ENCODE measurements around the gene CA14.

The CA14 gene

GRCh38 chr1:150309758-150310508 lies 52.4 kb downstream of the CA14 start:
- no peaks in the 10 kb centered on the region for H3K27me3 ChIP-seq (replicated peaks; ENCODE audit: insufficient read depth, low read length)
- no peaks in the 10 kb centered on the region for H3K9me2 ChIP-seq (replicated peaks; ENCODE audit: insufficient read depth, low read length)
- H3K9me3 ChIP-seq (replicated peaks; ENCODE audit: insufficient read depth, low read length) = no peaks in the 10 kb centered on the region
- no peak overlapping the region for H3K27ac ChIP-seq (ENCODE audit: low read length)
- TF ChIP-seq EZH2phosphoT487 (IDR thresholded peaks at IDR 0.05; ENCODE audit: low read length) = no peak
- TF ChIP-seq EZH2 (optimal IDR thresholded peaks at IDR 0.05; ENCODE audit: low read depth, low read length) = no peak
- no peak for TF ChIP-seq CTCF (IDR thresholded peaks at IDR 0.05; ENCODE audit: low read length)
- peaks cover 6% of the 10 kb centered on the region; the same call in 1 of the 2 replicates for H3K36me3 ChIP-seq (replicated peaks; ENCODE audit: insufficient read depth, low read length)
- H3K4me1 ChIP-seq (ENCODE audit: low read length) = no peaks in the 10 kb centered on the region
- no peak overlapping the region for H2AFZ ChIP-seq (ENCODE audit: low read length)
- DNase-seq = no peak
- no peak overlapping the region for H3K9ac ChIP-seq (ENCODE audit: low read length)
- no peak overlapping the region for H3K4me2 ChIP-seq (ENCODE audit: low read depth, low read length)
- 0 out of 2 replicates have a peak, but pooled peaks cover 3% of the 10 kb centered on the region for H4K20me1 ChIP-seq (ENCODE audit: insufficient read depth, low read length)
- no peaks in the 10 kb centered on the region for H3F3A ChIP-seq (ENCODE audit: insufficient read depth, low read length)
- no peaks in the 10 kb centered on the region for H3K79me2 ChIP-seq (ENCODE audit: low read length)
- no peak overlapping the region for H3K4me3 ChIP-seq (ENCODE audit: low read length)

- H3K9ac ChIP-seq (ENCODE audit: low read length) = no peak overlapping the region
- no peak overlapping the region for H3K4me3 ChIP-seq (ENCODE audit: low read length)
- no peaks in the 10 kb centered on the region for H4K20me1 ChIP-seq (ENCODE audit: insufficient read depth, low read length)
- no peak overlapping the region for H3K27ac ChIP-seq (ENCODE audit: low read length)
- TF ChIP-seq CTCF (IDR thresholded peaks at IDR 0.05; ENCODE audit: low read length) (no peak), EZH2phosphoT487 (IDR thresholded peaks at IDR 0.05; ENCODE audit: low read length) (no peak), EZH2 (optimal IDR thresholded peaks at IDR 0.05; ENCODE audit: low read depth, low read length) (no peak)
- no peak for DNase-seq
- no peaks in the 10 kb centered on the region for H3K9me2 ChIP-seq (replicated peaks; ENCODE audit: insufficient read depth, low read length)
- no peak overlapping the region for H3K4me2 ChIP-seq (ENCODE audit: low read depth, low read length)
- H3K9me3 ChIP-seq (replicated peaks; ENCODE audit: insufficient read depth, low read length) = no peaks in the 10 kb centered on the region
- no peaks in the 10 kb centered on the region for H3K4me1 ChIP-seq (ENCODE audit: low read length)
- no peak overlapping the region for H2AFZ ChIP-seq (ENCODE audit: low read length)
- peaks cover 6% of the 10 kb centered on the region; the same call in 1 of the 2 replicates for H3K36me3 ChIP-seq (replicated peaks; ENCODE audit: insufficient read depth, low read length)
- H3K79me2 ChIP-seq (ENCODE audit: low read length) = no peaks in the 10 kb centered on the region
- H3K27me3 ChIP-seq (replicated peaks; ENCODE audit: insufficient read depth, low read length) = no peaks in the 10 kb centered on the region
- no peaks in the 10 kb centered on the region for H3F3A ChIP-seq (ENCODE audit: insufficient read depth, low read length)
These were observed 54.2 kb downstream of the CA14 start for GRCh38 chr1:150311762-150312161.
